ENCODE measurements around the gene CTSS.
A peak's percentile ranks its signal among the peaks of the same experiment; 100 is the strongest.

Gene CTSS

GRCh38 chr1:150765296-150765976, at the start of gene CTSS:
TSS of gene CTSS (minus strand) at chr1:150765778. CDS start at chr1:150764763, 1,015 bp downstream.
- no peak within 1 kb of the TSS for H3K27ac ChIP-seq
- TF ChIP-seq CTCF (conservative IDR thresholded peaks at IDR 0.05): no peak

- H3K27ac ChIP-seq: peak overlapping the region; percentile 81; the same call in 1 of the 2 replicates
- TF ChIP-seq CTCF (conservative IDR thresholded peaks at IDR 0.05): peak; percentile 99
Observed at GRCh38 chr1:150813028-150813707, 47.6 kb upstream of the CTSS start.

DNA sequence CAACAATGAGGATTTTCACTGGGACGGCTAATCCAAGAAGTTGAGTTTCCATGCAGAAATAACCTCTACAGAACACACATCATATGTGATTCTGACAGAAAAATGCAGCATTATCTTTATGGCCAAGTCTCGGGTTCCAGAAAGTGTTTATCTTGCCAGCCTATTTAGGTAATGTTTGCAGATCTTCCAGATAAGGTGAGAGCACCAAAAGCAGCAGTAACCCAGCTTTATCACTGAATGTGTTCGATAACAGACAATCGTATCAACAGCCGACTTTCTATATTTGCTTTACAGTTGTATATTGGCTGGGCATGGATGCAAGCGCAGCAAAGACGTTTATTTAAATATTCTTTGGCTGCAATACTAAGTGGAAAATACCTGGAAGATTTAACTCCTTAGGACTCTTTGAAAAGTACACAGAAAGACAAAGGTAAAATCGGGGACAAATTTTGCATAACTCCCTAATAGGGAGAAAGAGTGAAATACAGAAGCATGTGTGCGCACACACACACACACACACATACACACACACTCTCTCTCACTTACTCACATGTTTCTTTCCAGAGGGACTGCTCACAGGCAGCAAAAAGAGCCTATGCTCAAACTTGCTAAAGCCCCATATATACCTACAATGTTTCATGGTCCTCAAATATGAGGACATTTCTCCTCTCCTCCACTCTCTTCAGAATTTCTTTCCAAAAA, 45.5 kb upstream of the CTSS start:
- H3K27ac ChIP-seq: peak overlapping the region; percentile 81
- TF ChIP-seq CTCF (conservative IDR thresholded peaks at IDR 0.05): no peak

GRCh38 chr1:150809651-150810050, 44.1 kb upstream of the CTSS start:
- H3K27ac ChIP-seq: peak overlapping the region; percentile 81; the same call in 1 of the 2 replicates
- no peak for TF ChIP-seq CTCF (conservative IDR thresholded peaks at IDR 0.05)

DNA sequence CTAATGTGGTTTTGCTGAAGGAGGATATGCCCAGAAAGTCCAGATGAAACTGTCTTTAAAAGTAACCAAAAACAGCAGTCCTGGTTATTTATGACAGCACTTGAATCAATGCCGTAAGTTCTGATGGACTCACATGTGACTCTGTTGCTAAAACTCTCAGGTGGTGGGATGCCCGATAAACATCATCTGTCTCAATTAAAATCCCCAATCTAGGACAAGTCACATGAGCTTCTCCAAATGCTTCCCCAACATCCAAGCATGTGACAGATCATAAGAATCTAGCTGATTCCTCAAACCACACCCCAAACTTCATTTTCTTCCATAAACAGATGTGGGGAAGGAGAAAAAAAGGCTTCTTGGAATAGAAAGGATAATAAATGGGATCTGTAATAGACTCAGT, 43.3 kb upstream of the CTSS start:
- no peak for TF ChIP-seq CTCF (conservative IDR thresholded peaks at IDR 0.05)
- H3K27ac ChIP-seq: no peak overlapping the region

- H3K27ac ChIP-seq: no peak within 1 kb of the TSS
- TF ChIP-seq CTCF (conservative IDR thresholded peaks at IDR 0.05): no peak
Observed at GRCh38 chr1:150808121-150808520, 42.5 kb upstream of the CTSS start, which contains the start of gene CTSK. TSS of gene CTSK (minus strand) at chr1:150808260. CDS start at chr1:150806805, 1,455 bp downstream.

Measured in VCaP (cell line).